GM23338 (cell line): ENCODE measurements around the gene RUNX3.

Experiments used
- CTCF ChIP-seq, 2 experiments: fragments of 200-600 bp in 1 of 2; sonication (generic) in 1 of 2; conservative IDR thresholded peaks; 2 replicates each; pipeline versions ENCODE4 v1.5.1 to v1.6.1; 2016 to 2017; ENCODE audit warnings: antibody characterized with exemption in 2 of 2, low read depth in 2 of 2, mild to moderate bottlenecking in 2 of 2, moderate library complexity in 1 of 2
- POLR2AphosphoS5 ChIP-seq: IDR thresholded peaks from 2 replicates; pipeline ENCODE4 v1.6.1; 2016; ENCODE audit warnings: antibody characterized with exemption, low read depth

- TF ChIP-seq POLR2AphosphoS5 (no peak), CTCF (conservative IDR thresholded peaks at IDR 0.05; ENCODE audit: low read depth in 2 of 2) (no peak)
Measured at GRCh38 chr1:24853649-24854048, 76.4 kb downstream of the RUNX3 start.
